HL-60 (cell line): ENCODE data around the gene PLXDC2.

Source experiments
- GABPA ChIP-seq: IDR thresholded peaks from 2 replicates; pipeline ENCODE4 v1.6.1; 2012; ENCODE audit warnings: low read depth
- POLR2AphosphoS5 ChIP-seq: IDR thresholded peaks from 2 replicates; pipeline ENCODE4 v1.6.1; 2012; ENCODE audit warnings: low read depth
- TF ChIP-seq, protein P1 (sequence below): IDR thresholded peaks from one replicate; pipeline ENCODE4 v1.5.1; 2011; ENCODE audit warnings: low read length, control low read depth, inconsistent platforms; ENCODE audit not compliant: insufficient read depth
- TF ChIP-seq, protein P2 (sequence below): IDR thresholded peaks from 2 replicates; pipeline ENCODE4 v1.6.1; 2012; ENCODE audit warnings: low read depth; ENCODE audit not compliant: insufficient replicate concordance

DNA sequence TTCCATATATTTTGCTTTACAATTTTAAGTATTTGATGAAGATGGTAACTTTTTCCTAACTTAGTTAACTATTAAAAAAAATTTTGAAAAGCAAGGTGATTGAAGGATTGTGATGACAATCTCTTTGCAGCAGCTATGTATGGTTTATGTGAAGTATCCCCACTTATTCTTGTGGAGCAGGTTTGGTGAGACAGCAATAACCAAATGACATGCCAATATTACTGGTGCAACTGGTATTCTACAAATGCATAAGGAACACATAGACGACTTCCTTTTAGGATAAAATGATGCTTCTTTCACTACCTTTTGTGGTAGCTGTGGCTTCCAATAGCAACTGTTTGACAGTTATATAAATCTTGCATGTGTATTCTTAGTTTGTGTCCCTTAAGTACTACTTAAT, 465.3 kb downstream of the PLXDC2 start:
- TF ChIP-seq POLR2AphosphoS5: no peak
- TF ChIP-seq, protein P1, sequence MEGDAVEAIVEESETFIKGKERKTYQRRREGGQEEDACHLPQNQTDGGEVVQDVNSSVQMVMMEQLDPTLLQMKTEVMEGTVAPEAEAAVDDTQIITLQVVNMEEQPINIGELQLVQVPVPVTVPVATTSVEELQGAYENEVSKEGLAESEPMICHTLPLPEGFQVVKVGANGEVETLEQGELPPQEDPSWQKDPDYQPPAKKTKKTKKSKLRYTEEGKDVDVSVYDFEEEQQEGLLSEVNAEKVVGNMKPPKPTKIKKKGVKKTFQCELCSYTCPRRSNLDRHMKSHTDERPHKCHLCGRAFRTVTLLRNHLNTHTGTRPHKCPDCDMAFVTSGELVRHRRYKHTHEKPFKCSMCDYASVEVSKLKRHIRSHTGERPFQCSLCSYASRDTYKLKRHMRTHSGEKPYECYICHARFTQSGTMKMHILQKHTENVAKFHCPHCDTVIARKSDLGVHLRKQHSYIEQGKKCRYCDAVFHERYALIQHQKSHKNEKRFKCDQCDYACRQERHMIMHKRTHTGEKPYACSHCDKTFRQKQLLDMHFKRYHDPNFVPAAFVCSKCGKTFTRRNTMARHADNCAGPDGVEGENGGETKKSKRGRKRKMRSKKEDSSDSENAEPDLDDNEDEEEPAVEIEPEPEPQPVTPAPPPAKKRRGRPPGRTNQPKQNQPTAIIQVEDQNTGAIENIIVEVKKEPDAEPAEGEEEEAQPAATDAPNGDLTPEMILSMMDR: no peak
- no peak for TF ChIP-seq GABPA
- TF ChIP-seq, protein P2, sequence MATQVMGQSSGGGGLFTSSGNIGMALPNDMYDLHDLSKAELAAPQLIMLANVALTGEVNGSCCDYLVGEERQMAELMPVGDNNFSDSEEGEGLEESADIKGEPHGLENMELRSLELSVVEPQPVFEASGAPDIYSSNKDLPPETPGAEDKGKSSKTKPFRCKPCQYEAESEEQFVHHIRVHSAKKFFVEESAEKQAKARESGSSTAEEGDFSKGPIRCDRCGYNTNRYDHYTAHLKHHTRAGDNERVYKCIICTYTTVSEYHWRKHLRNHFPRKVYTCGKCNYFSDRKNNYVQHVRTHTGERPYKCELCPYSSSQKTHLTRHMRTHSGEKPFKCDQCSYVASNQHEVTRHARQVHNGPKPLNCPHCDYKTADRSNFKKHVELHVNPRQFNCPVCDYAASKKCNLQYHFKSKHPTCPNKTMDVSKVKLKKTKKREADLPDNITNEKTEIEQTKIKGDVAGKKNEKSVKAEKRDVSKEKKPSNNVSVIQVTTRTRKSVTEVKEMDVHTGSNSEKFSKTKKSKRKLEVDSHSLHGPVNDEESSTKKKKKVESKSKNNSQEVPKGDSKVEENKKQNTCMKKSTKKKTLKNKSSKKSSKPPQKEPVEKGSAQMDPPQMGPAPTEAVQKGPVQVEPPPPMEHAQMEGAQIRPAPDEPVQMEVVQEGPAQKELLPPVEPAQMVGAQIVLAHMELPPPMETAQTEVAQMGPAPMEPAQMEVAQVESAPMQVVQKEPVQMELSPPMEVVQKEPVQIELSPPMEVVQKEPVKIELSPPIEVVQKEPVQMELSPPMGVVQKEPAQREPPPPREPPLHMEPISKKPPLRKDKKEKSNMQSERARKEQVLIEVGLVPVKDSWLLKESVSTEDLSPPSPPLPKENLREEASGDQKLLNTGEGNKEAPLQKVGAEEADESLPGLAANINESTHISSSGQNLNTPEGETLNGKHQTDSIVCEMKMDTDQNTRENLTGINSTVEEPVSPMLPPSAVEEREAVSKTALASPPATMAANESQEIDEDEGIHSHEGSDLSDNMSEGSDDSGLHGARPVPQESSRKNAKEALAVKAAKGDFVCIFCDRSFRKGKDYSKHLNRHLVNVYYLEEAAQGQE: no peak
